T-helper 9 cell (primary cell): Measurements from ENCODE around the gene SGPL1.
A peak's percentile ranks its signal among the peaks of the same experiment; 100 is the strongest.
"Not testable (repeated sequence)": the region's sequence is repeated elsewhere in the genome, so short reads cannot be mapped to it uniquely, and the experiment has no call there.

Experiments used
- DNase-seq: peaks from one replicate; pipeline ENCODE4 v3.0.0-alpha.2; 2020

Gene SGPL1

DNA sequence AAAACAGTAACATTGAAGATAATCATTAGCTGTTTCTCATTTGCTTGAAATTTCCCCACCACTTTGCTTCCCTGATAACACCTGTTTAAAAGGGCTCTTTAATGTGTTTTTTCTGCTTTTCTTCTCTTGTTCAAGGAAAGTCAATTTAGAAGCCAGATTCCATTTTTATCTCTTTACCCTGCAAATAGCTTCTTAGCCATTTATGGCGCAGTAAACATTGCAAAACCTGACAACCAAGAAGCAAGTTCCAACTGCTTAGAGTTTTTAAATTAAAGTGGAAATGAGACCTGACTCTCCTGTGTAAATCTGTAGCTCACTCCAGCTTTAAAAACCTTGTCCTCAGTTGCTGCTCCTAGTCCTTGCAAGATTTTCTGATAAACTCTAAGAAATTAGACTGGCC is 30.1 kb downstream of the SGPL1 start:
- no peak for DNase-seq

DNA sequence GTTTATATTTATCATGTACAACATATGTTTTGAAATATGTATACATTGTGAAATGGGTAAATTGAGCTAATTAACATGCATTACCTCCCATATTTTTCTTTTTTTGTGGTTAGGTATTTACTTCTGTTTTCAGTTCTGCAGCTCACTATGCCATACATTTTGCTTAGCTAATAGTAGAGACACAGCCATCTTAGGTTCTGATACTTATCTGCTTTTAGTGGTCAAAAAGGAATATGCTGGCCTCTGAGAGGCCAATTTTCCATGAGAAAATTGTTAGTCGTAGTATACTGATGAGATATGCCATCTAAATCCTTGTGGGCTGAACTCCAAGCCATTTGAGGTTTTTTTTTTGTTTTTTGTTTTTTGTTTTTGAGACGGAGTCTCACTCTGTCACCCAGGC is 31.0 kb downstream of the SGPL1 start:
- no peak for DNase-seq

DNA sequence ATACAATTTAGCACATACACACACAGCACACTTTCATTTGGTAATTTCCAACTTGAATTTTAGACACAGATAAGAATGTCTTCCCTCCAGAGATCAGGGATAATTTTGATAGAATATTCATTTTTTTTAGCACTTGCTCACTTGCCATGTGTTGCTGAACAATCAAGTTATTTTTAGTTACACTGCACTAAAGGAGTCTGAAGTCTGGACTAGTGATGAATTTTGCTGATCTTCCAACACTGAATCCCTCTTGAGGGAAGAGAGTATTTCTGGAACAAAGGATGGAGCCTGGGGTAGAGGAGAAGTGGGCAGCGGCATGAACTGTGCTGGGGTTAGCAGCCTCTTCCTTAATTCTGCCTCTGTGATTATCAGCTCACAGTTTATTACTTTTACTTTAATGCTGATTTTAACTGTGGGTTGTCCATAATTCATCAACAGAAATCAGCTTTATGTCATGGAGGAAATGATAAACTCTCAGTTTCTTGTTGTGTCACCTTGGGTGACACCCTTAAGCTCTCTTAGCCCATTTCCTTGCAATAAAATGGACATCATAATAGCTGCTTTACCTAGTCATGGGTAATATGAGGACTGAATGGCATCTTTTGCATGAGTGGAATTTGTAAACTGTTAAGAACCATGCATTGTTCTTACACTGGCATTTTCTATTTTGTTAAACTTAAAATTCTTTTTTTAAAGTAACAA is 32.1 kb downstream of the SGPL1 start:
- DNase-seq, result no peak

DNA sequence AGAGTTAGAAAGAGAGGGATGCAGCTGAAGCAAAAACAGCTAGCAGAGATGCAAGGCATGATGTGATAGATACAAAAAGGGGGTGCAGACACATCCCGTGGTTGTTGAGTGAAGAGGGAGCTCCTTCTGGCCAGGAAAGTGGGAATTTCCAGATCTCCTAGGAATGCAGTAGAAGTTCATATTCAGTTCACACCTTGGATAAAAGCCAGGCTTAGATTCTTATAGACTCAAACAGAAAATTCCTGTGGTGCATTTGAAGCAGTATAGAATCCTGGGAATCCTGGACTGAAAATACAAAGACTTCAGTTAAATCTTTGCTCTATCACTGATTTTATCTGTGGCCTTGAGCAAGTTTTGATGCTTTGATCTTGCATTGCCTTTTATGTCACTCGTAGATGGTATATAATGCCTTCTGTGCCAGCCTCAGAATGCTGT is 33.9 kb downstream of the SGPL1 start:
- DNase-seq, result no peak

DNA sequence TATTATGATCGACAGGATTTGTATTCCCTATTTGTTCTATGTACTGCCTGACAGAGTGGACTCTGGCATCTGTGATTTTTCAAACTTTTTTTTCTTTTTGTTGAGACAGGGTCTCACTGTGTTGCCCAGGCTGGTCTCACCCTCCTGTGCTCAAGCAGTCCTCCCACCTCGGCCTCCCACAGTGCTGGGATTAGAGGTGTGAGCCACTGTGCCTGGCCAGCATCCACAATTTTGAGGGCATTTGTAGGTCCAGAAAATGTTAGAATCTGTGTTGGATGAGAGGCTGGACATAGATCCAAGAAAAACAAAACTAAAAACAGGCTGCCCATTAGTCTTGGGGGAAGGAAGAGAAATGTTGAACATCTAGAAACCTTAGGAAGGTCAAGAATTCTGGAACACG is 34.3 kb downstream of the SGPL1 start:
- no peak for DNase-seq

DNA sequence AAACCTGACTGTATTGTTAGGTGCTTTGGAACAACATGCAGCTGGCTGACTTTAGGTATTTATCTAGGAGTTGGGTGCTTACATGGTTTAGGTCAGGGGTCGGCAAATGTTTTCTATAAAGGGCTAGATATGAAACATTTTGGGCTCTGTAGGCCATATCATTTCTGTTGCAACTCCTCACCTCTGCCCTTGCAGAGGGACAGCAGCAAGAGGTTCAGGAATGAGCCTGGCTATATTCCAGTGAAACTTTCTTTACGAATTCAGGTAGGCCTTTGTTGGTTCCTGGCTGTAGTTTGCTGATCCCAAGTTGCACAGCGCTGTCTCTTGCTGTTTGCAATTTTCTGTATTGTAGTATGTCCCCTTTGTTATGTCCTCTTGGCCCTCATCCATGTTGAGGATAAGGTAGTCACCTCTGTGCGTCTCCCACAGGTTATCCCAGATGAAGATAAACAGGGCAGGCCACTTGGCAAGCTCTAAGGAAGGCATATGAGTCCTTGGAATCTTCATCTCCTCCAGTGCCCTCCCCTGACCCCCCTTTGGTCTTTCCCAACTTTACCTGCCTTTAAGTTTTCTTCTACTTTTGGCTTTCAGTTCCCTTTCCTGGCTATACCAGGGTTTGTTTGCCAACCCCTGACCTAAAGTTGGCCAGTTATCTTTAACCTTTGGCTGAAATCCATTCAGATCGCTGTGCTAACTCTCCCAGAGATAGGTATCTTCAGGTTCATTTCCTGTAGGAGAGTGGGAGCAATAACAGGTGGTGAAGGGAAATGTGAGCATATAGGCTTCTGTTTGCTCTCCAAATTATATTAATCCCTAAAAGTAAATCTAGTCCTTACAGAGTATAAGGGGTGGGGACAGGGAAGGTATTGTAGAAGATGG is 36.1 kb downstream of the SGPL1 start:
- DNase-seq, result no peak

DNA sequence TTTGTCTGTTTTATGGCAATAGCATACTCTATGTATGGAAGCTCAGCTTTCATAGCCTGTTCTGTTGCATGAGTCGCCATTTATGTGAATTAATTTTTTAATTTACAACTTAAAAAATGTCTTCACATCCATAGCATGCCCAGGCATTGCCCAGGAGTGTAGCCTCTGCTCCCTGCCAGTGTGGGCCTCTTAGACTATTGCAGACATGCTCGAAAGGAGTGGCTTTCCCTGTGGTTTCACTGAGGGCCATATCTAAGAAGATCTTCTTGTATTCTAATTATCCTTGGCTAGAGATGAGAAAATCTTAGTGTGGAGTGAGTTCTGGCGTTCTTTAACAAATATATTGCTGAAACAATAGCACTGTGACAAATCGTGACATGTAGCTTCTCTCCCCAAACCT is 37.3 kb downstream of the SGPL1 start:
- DNase-seq, result no peak

DNA sequence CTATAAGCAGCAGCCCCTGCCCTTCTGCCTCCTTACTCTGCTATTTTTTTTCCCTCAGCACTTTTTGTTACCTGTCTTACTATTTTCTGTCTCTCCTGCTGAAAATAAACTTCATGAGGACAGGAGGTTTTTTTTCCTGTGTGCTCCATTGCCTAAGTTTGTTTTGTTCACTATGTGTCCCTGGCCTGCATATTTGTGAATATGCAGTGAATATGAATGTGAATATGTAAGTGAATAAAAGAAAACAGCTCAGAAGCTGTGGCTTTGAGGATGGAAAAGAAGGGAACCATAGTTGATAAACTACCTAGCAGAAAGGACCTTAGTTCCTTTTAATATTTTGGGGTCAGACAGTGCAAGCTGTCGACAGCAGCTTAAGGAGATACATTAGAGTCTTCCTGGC is 37.7 kb downstream of the SGPL1 start:
- DNase-seq, result no peak

DNA sequence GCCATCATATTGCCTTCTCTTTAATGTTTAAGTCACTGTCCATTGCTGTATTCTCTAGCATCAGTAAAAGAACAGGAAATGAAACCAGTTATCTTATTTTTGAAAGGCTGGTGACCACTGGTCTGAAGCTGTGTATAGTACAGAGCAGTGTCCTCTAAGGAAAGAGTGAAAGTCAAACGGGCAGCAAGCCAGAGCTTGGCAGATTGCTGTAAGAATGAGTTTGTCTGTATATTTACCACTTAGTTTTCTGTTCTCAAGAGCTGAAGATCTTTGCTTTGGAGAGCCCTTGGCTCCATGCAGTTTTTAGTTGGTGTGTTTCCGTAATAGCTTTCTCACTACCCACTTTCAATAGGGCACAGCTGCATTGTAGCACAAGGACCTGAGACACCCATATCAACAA is 40.7 kb downstream of the SGPL1 start:
- no peak for DNase-seq

DNA sequence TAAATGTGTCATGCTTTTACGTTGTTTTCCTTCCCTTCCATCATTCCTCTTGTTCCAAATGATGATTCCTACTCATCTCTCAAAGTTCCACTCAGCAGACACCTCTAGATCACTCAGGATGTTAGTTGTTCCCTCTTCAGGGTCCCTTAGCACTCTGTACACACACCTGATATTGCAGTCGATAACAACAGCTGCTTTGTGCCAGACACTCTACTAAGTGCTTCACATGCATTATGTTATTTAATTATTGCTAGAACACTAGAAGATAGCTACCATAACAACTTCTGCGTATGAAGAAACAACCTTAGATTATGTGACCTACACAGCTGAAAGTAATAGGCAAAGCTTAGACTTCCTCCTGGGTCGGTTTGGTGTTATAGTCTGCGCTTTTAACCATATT is 43.0 kb downstream of the SGPL1 start:
- DNase-seq, result no peak

DNA sequence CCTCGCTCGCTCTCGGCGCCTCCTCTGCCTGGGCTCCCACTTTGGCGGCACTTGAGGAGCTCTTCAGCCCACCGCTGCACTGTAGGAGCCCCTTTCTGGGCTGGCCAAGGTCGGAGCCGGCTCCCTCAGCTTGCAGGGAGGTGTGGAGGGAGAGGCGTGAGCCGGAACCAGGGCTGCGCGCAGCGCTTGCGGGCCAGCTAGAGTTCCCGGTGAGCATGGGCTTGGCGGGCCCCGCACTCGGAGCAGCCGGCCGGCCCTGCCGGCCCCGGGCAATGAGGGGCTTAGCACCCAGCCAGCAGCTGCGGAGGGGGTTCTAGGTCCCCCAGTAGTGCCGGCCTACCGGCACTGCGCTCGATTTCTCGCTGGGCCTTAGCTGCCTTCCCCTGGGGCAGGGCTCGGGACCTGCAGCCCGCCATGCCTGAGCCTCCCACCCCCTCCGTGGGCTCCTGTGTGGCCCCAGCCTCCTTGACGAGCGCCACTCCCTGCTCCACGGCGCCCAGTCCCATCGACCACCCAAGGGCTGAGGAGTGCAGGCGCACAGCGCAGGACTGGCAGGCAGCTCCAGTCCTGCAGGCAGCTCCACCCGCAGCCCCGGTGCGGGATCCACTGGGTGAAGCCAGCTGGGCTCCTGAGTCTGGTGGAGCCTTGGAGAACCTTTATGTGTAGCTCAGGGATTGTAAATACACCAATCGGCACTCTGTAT is 45.9 kb downstream of the SGPL1 start:
- not testable (repeated sequence) for DNase-seq

DNA sequence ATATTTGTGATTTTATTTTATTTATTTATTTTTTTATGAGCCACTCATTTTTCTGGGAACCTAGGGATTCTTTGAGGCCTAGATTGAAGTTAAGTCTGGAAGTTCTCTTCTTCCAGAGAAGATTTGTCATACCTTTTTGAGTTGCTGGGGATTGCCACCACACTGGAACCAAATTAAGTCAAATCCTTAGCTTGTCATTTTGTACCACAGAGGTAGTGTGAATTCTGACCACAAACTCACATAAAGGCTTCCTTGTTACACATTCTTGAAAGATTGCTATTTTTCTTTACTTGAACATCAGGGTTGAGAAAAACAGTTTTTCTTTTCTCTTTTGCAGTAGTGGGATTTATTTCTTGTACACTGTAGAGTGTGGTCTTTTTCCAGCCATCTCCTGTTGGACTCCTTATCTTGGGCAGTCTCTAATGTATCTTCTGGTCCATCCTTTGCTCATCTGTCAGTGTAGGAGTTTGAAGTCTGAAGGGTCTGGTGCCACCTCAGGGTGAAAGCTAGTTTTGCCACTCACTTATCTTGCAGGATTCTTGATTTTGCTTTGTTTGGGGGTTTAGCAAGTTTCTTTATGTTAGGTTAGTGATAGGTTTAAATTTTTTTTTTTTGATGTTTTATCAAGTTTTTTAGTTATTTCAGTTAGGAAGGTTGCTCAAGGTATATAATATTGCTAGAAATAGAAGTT is 47.9 kb downstream of the SGPL1 start:
- DNase-seq, result no peak

DNA sequence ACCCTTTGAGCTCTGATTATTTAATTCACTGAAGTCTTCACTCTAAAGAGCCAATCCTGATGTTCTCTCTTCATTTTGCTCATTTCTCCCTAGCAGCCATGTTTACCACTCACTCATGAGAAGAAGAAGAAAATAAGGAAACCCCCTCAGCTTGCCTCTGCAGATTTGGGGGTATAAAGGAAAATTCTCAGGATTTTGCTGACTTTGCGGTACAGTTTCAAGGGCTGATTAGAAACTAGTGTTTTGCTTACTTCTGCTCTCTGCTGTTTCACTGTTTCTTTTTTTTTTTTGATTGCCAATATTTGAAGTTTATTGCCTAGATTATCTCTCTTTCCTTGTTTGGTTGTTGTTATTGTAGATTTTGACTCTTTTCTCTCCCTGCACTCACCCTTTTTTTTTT is 49.2 kb downstream of the SGPL1 start:
- DNase-seq, result no peak

DNA sequence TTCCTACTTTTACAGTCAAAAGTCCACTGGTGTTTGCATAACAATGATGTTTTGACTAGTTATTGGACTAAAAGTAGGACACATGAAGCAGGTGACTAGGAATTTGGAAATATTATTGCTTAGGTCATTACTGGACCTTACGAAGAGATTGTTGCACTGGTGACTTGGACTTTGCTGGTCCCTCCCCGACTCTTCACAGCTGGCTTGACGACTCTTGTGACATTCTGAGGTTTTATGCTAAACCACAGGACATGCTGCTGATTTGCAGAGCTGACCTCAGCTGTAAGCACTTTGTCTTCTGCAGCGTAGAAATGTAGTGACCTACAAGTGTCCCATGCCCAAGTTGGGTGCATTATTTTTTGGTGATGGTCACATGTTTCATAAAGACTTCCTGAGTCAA is 50.7 kb downstream of the SGPL1 start:
- DNase-seq, result no peak

DNA sequence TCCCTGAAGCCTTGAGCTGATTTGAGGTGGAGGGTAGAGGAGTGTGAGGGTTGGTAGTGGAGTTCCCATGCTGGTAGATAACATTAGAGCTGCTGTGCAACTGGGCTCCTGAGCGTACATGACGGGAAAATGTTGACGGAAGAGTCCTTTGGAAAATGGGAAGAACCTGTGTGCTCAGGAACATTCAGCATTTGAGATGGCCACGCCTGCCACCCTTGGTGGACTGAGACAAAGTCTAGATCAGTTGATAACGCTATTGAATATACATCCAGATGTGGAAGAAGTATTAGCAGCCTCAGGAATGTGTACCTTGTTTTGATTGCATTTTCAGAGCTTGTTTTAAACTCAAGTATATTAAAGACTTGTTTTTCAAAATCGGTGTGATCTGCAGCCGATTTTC is 56.5 kb downstream of the SGPL1 start:
- DNase-seq, result no peak

DNA sequence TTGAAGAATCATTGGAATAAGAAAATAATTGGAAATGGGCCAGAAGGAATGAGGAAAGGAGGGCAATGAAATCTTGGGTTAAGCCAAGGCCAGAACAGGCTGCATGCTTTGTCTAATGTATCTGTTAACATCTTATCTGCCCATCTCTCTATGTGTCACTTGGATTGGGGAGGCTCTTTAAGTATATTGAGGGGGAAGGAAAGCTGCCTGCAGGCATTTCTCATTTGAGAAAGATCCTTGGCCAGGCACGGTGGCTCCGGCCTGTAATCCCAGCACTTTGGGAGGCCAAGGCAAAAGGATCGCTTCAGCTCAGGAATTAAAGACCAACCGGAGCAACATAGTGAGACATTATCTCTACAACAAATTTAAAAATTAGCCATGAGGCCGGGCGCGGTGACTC is 58.3 kb downstream of the SGPL1 start:
- no peak for DNase-seq

DNA sequence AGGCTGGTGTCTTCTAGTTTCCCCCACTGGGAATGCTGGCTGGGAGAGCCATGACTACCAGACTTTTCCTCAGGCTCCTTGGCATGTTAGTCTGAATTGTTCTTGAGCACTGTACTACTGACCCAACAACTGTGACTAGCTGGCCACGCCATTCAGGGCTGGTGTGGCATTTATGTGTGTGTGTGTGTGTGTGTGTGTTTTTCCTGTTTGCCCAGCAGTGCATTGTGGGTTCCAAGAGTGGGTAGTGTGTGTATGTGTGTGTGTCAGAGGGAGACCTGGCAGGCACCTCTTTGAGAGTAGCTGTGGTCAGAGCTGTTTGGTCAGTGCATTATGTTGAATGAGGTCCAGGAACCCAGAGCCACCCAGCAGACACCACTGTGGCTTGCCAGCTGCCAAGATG is 63.5 kb downstream of the SGPL1 start:
- DNase-seq, result no peak

DNA sequence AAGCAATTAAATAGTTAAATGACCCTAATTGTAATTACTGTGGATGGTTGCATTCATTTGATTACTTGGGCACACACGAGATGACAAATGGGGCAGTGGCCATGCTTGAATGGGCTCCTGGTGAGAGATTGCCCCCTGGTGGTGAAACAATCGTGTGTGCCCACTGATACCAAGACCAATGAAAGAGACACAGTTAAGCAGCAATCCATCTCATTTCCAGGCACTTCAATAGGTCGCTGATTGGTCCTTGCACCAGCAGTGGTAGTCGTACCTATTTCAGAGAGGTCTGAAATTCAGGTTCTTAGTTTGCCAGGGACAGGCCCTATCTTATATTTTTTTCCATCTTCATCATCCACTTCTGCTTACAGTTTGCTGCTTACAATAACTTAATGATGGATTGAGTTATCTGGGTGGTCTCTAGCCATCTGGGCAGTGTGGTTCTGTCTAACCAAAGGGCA is 64.4 kb downstream of the SGPL1 start:
- peak; percentile 63 for DNase-seq

DNA sequence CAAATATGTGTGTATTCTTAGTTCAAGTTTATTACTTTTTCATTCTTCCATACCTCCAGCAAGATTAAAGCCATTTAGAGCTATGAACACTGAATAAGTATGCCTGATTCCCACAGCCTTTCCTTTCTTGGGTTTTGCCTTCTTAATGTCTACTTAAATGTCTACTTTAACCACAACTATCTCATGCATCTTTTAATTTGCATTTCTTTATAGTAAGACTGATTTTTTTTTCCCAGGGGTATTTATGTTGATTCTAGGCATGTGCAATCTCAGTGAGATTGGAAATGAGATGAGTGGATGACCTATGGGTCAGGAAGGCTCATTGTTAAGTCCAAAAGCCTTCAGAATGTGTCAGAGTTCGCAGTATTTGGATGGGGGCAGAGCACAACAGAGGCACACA is 69.0 kb downstream of the SGPL1 start:
- no peak for DNase-seq

DNA sequence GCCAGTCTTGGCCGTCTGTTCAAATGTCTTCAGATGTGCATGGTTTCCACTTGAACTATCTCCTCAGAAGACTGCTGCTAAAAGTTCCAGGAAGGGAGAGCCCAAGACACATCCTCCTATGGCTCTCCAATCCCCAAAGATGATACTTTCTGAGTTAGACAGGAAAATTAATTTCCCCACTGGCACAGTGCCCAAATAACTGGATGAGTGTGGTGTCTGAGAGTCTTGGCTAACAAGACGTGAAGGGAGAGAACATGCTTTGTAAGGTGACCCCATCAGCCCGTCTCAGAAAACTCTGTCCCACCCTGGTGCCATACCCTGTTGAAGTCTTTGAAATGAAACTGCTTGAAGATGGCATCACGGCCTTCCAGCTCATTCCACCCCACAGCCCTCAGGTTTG is 69.7 kb downstream of the SGPL1 start:
- DNase-seq, result no peak

DNA sequence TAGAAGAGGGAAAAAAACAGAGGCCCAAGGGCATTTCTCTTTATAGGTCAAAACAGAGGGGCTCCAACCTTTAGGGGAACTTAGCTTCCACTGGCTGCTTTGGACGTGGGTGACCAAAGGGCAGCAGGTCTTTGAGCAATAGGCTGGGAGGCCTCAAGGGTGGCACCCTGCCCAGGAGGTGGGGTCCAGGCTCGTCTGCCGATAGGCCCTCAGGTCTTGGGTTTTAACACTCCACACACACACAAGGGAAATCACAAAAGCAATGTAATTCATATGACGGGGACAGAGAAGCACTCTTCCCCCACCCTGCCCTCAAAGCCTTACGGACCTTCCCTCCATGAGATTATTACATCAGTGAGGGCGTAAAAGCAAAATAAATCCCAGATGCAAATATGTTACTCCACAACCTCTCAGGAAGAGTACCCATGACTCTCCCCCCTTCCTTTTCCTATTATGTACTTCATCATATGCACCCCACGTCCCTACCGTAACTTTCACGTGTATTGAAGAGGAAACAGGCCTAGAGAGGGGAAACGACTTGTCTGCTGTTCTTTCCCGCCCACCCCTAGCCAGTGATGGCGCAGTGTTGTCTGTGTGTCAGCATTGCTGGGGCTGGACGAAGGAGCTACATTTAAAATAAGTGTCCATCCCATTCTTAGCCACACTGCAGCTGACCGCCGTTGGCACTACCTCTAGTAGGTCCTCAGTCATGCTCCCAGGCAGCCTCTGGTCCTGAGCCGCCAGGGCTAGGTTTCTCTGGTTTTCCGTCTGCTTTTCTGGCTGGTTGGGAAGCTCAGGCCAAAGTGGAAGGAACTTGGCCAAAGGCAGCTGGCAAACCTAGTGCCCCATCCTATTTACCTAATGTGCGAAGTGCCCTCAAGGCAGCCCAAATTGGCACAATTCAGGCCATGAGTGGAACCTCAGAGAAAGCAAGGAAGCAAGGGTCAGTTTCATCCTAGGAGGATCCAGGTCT is 70.5 kb downstream of the SGPL1 start:
- DNase-seq, result no peak
